GM12864 (cell line): Measurements from ENCODE around the gene SAFB2.

Source experiments
- DNase-seq: peaks from one replicate; pipeline ENCODE4 v3.0.0-alpha.2; 2011; ENCODE audit warnings: low read depth
- H3K4me3 ChIP-seq: 2 replicates; pipeline ENCODE4 v1.5.1; 2011; ENCODE audit warnings: mild to moderate bottlenecking, low read depth, low read length, control low read depth
- CTCF ChIP-seq: IDR thresholded peaks from 2 replicates; pipeline ENCODE4 v1.5.1; 2011; ENCODE audit warnings: low read depth, mild to moderate bottlenecking, moderate library complexity, low read length, control low read depth, inconsistent platforms; ENCODE audit errors: missing control alignments

Gene SAFB2

GRCh38 chr19:5575590-5575989 is 47.0 kb downstream of the SAFB2 start:
- DNase-seq = no peak
- H3K4me3 ChIP-seq = no peak overlapping the region
- no peak for TF ChIP-seq CTCF

DNA sequence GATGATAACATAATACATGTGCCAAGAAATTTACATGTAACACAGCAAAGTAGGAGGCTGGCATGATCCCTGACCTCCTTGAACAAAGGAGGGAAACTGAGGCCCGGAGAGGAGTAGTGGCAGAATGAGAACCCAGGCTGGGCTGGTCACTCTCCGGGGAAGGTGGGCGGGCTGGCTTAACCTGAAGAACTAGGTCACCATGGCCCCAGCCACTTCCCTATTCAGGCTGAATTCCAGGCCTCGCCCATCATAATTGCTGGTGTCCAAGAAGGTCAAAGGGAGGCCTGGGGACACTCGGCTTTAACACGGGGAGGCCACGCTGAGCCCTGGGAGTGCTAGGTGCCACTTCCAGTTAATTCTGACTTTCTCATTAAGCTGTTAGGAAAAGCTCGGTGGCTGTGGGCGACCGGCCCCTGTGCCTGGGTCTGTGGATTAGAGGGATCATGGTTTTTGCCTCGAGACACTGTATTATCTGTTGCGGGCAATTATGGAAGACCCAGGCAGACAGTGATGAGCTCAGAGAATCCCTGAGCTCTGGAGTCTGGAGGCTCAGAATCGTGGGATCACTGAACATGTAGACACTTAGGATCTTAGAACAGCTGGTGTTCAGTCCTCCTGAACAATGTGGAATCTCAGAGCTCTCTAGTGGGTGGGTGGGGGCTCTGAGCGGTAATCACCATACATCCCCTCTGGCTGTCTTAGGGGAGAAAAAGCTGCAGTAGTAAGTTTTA is 49.9 kb downstream of the SAFB2 start:
- DNase-seq = no peak
- no peak overlapping the region for H3K4me3 ChIP-seq
- no peak for TF ChIP-seq CTCF

- no peak for DNase-seq
- TF ChIP-seq CTCF = no peak
These were observed 50.8 kb downstream of the SAFB2 start for GRCh38 chr19:5571777-5572176.

DNA sequence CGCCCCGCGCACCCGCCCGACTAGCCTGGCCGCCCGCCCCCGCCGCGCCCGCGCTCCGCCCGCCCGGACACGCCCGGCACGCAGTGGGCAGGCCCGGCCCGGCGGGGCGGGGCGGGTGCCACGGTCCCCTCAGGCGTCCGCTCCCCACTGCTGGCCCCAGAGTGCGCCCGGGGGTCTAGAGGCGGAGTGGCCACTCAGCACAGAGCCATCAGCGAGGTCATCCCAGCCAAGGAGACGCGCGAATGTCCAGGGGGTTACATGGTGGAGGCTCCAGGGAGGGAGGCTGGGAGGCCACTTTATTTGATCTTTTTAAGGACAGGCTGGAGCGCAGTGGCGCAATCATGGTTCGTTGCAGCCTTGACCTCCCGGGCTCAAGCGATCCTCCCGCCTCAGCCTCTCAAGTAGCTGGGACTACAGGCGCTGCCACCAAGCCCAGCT is 54.6 kb downstream of the SAFB2 start:
- DNase-seq = no peak
- H3K4me3 ChIP-seq = no peak overlapping the region

More at GRCh38 chr19:5571777-5572176, 50.8 kb downstream of the SAFB2 start:
- no peak overlapping the region for H3K4me3 ChIP-seq

GRCh38 chr19:5567360-5567969 is 55.1 kb downstream of the SAFB2 start, which contains the start of gene TINCR:
Gene TINCR (minus strand): TSS chr19:5567953.
- no peak within 1 kb of the TSS for H3K4me3 ChIP-seq
- no peak for TF ChIP-seq CTCF
- DNase-seq = no peak

More for the DNA sequence above, 54.6 kb downstream of the SAFB2 start:
- TF ChIP-seq CTCF = no peak

DNA sequence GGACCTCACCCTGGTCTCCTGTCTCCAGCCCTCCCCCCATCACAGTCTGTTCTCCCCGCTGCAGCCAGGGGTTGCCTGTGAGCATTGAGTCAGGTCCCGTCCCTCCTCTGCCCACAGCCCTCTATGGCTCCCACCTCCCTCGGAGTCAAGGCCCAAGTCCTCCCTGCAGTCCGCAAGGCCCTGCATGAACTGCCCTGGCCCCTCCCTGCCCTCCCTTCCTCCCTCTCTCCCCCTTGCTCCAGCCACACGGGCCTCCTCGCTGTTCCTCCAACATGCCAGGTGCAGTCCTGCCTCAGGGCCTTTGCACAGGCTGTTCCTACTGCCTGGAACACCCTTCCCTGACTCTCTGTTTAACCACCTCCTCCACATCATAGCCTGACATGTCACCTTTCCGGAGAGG is 57.6 kb downstream of the SAFB2 start:
- DNase-seq = no peak
- no peak for TF ChIP-seq CTCF
- no peak overlapping the region for H3K4me3 ChIP-seq
